Endothelial cell of umbilical vein (primary cell): ENCODE results near the gene NCOA5. TPM values are rescaled to one million over a fixed set of nuclear protein-coding genes. Genes with fewer than 3 reads are reported as not detected.

Experiments
- BruUV-seq: library from RNA; stranded (reverse); fragments of 400-500 nt; replicated peaks from 2 replicates; lab custom pipeline; 2021; lab: Mats Ljungman, UMichigan
- CTCF ChIA-PET: fragments of 300-600, 350-600 bp; sonication (Branson Sonifier 250); formaldehyde crosslinking; loops from one replicate; lab custom pipeline; 2021; ENCODE audit warnings: antibody characterized with exemption, inconsistent platforms; lab: Charles Lee
- POLR2A ChIA-PET: fragments of 300-600, 350-600 bp; sonication (Branson Sonifier 250); formaldehyde crosslinking; loops from one replicate; lab custom pipeline; 2021; ENCODE audit warnings: antibody characterized with exemption, inconsistent platforms; lab: Charles Lee
- DNase-seq: peaks from one replicate; pipeline ENCODE4 v3.0.0-alpha.2; 2011; ENCODE audit warnings: low read depth, low spot score
- FAIRE-seq: peaks from 2 replicates; lab custom pipeline; 2011; peaks lifted over from hg19 to GRCh38; lab: Jason Lieb, UNC
- H2AFZ ChIP-seq: 2 replicates; pipeline ENCODE4 v1.6.0; 2012; ENCODE audit warnings: low read depth, low read length, control low read depth, inconsistent platforms
- H3K27ac ChIP-seq: 2 replicates; pipeline ENCODE4 v1.5.1; 2011; ENCODE audit warnings: low read depth, mild to moderate bottlenecking, control low read depth, low read length, moderate library complexity; ENCODE audit not compliant: insufficient read depth
- H3K27me3 ChIP-seq, 2 experiments: 2 replicates each; pipeline versions ENCODE4 v1.6.0 to v1.6.1; 2011; ENCODE audit warnings: low read length in 2 of 2, mixed read lengths in 1 of 2; ENCODE audit not compliant: control insufficient read depth in 2 of 2, insufficient read depth in 2 of 2
- H3K36me3 ChIP-seq, 2 experiments: 2 replicates in 1 of 2; 3 replicates in 1 of 2; pipeline ENCODE4 v1.5.1; 2011; ENCODE audit warnings: low read length in 2 of 2, mild to moderate bottlenecking in 1 of 2, moderate library complexity in 1 of 2; ENCODE audit not compliant: control insufficient read depth in 2 of 2, insufficient read depth in 2 of 2; ENCODE audit errors: extremely low read depth in 1 of 2
- H3K4me1 ChIP-seq: 3 replicates; pipeline ENCODE4 v1.5.1; 2011; ENCODE audit warnings: mild to moderate bottlenecking, low read length; ENCODE audit not compliant: control insufficient read depth, insufficient read depth; ENCODE audit errors: extremely low read depth
- H3K4me2 ChIP-seq: 2 replicates; pipeline ENCODE4 v1.6.1; 2011; ENCODE audit warnings: low read length, control low read depth, mixed read lengths; ENCODE audit not compliant: insufficient read depth
- H3K4me3 ChIP-seq, 3 experiments: fragments of 200-600 bp in 1 of 3; sonication (generic), shearing (Covaris generic) in 1 of 3; replicated peaks in 1 of 3; 2 replicates each; pipeline ENCODE4 v1.5.1; 2011 to 2016; ENCODE audit warnings: control low read depth in 3 of 3, low read length in 3 of 3, mild to moderate bottlenecking in 2 of 3, inconsistent platforms in 1 of 3, low read depth in 1 of 3, moderate library complexity in 1 of 3; ENCODE audit not compliant: insufficient read depth in 1 of 3
- H3K79me2 ChIP-seq: 2 replicates; pipeline ENCODE4 v1.6.0; 2012; ENCODE audit warnings: low read length, inconsistent platforms; ENCODE audit not compliant: control insufficient read depth, insufficient read depth
- H3K9ac ChIP-seq: replicated peaks from 2 replicates; pipeline ENCODE3; 2011; ENCODE audit warnings: low read length, control low read depth; ENCODE audit not compliant: insufficient read depth; ENCODE audit errors: extremely low read depth
- H3K9me1 ChIP-seq: replicated peaks from 3 replicates; pipeline ENCODE4 v1.6.0; 2011; ENCODE audit warnings: mild to moderate bottlenecking, low read length; ENCODE audit not compliant: control insufficient read depth, insufficient read depth; ENCODE audit errors: extremely low read depth
- H3K9me3 ChIP-seq: replicated peaks from 2 replicates; pipeline ENCODE4 v1.5.1; 2012; ENCODE audit warnings: low read length, inconsistent platforms; ENCODE audit not compliant: control insufficient read depth, insufficient read depth
- H4K20me1 ChIP-seq: replicated peaks from 2 replicates; pipeline ENCODE3; 2011; ENCODE audit warnings: mild to moderate bottlenecking, low read length; ENCODE audit not compliant: control insufficient read depth, insufficient read depth; ENCODE audit errors: extremely low read depth
- CTCF ChIP-seq, 2 donors: IDR thresholded peaks; 1 replicate in 1 of 2; 2 replicates in 1 of 2; pipeline ENCODE4 v1.5.1; 2011; ENCODE audit warnings: low read length in 2 of 2, mild to moderate bottlenecking in 2 of 2, moderate library complexity in 2 of 2, control low read depth in 1 of 2, inconsistent platforms in 1 of 2, low read depth in 1 of 2; ENCODE audit not compliant: insufficient read depth in 1 of 2; ENCODE audit errors: extremely low read depth in 1 of 2
- EZH2 ChIP-seq: IDR thresholded peaks from 2 replicates; pipeline ENCODE4 v1.6.1; 2012; ENCODE audit warnings: borderline replicate concordance, low read depth, mild to moderate bottlenecking, moderate library complexity, low read length, inconsistent platforms; ENCODE audit not compliant: severe bottlenecking
- FOS ChIP-seq: IDR thresholded peaks from 2 replicates; pipeline ENCODE4 v1.6.1; 2011; ENCODE audit warnings: mild to moderate bottlenecking, low read length, moderate library complexity, borderline replicate concordance; ENCODE audit not compliant: insufficient read depth
- GATA2 ChIP-seq: IDR thresholded peaks from 2 replicates; pipeline ENCODE4 v1.7.0; 2011; ENCODE audit warnings: low read depth, mild to moderate bottlenecking, moderate library complexity, mixed read lengths, low read length; ENCODE audit not compliant: insufficient read length, insufficient read depth
- JUN ChIP-seq: IDR thresholded peaks from 2 replicates; pipeline ENCODE4 v1.6.1; 2011; ENCODE audit warnings: borderline replicate concordance, low read depth; ENCODE audit not compliant: insufficient read length, insufficient read depth
- MAX ChIP-seq: IDR thresholded peaks from 2 replicates; pipeline ENCODE4 v1.6.1; 2011; ENCODE audit not compliant: insufficient read depth, insufficient read length
- MYC ChIP-seq: IDR thresholded peaks from one replicate; pipeline ENCODE4 v1.6.1; 2011; ENCODE audit warnings: mild to moderate bottlenecking, low read depth, low read length
- POLR2A ChIP-seq: IDR thresholded peaks from 2 replicates; pipeline ENCODE4 v1.6.1; 2012; ENCODE audit warnings: low read depth, mild to moderate bottlenecking, control low read depth, low read length
- POLR2AphosphoS5 ChIP-seq: IDR thresholded peaks from 2 replicates; pipeline ENCODE4 v1.6.1; 2012; ENCODE audit warnings: low read depth, mild to moderate bottlenecking, control low read depth, low read length, moderate library complexity; ENCODE audit not compliant: insufficient read depth
- dilution Hi-C: fragments of 300-500 bp; cut with MboI; formaldehyde crosslinking; loops from one replicate; pipeline ENCODE4 v1.15.0; 2019; ENCODE audit warnings: low sequenced_read_pairs; ENCODE audit not compliant: extremely low pct_ligation_motif_present
- intact Hi-C: fragments of 100-400 bp; cut with micrococcal nuclease; formaldehyde crosslinking; loops from one replicate; pipeline ENCODE4 v1.10.0; 2022
- polyA plus RNA-seq, 4 experiments: library from polyadenylated mRNA; depleted of rRNA in 3 of 4; stranded (reverse) in 3 of 4; unstranded in 1 of 4; fragments of >200 nt; gene quantifications; 2 replicates each; pipeline versions ENCODE4 v1.2.1 to v1.2.3, GENCODE V29; 2011 to 2012; ENCODE audit warnings: missing spikeins in 1 of 4
- total RNA-seq: library from RNA; stranded (reverse); gene quantifications from 2 replicates; pipeline ENCODE4 v1.2.3, GENCODE V29; 2021

NCOA5 gene
- total and polyA plus RNA-seq, 2 donors (not counting 3 experiments of a cell fraction or from before 2014, with no cell fraction given) = 32.0 to 39.5 TPM

GRCh38 chr20:46119547-46119946, 29.8 kb upstream of the NCOA5 start:
- peaks cover 0 to 12% of the 10 kb centered on the region in 2 experiments for H3K36me3 ChIP-seq
- intact Hi-C loops = loop anchor here (2.0 kb wide), 1 partner anchor 29 kb away; no protein-coding TSS in a partner anchor
- TF ChIP-seq MYC (no peak), CTCF (IDR thresholded peaks at IDR 0.05; ENCODE audit: extremely low read depth in 1 of 2, insufficient read depth in 1 of 2, low read depth in 1 of 2, low read length in 2 of 2) (no peak), GATA2 (no peak), POLR2AphosphoS5 (no peak), EZH2 (no peak), MAX (no peak), FOS (no peak), POLR2A (no peak), JUN (no peak)
- no peak overlapping the region for H2AFZ ChIP-seq
- no peak overlapping the region for H3K27ac ChIP-seq
- BruUV-seq = TSS peak; percentile 8
- dilution Hi-C loops = no loop called here
- FAIRE-seq (no peak), DNase-seq (no peak)
- no peaks in the 10 kb centered on the region for H3K9me3 ChIP-seq
- H4K20me1 ChIP-seq = no peaks in the 10 kb centered on the region
- no peaks in the 10 kb centered on the region for H3K79me2 ChIP-seq
- H3K9me1 ChIP-seq = no peaks in the 10 kb centered on the region
- H3K4me2 ChIP-seq = no peak overlapping the region
- ChIA-PET POLR2A (no interaction called here), CTCF (interaction anchor here (0.9 to 2.1 kb wide), 3 partner anchors 9 to 187 kb away, joined by 3 to 9 read pairs (median 8); no protein-coding TSS in a partner anchor)
- no peak overlapping the region for H3K9ac ChIP-seq
- H3K27me3 ChIP-seq = peaks cover 2% of the 10 kb centered on the region in 2 experiments
- no peak overlapping the region for H3K4me3 ChIP-seq
- peaks cover 28% of the 10 kb centered on the region for H3K4me1 ChIP-seq
